ENCODE data around the gene C3orf18.
A peak's percentile ranks its signal among the peaks of the same experiment; 100 is the strongest.

The C3orf18 gene

GRCh38 chr3:50536471-50537180 lies 30.9 kb downstream of the C3orf18 start:
- Histone ChIP-seq H3K27ac (ENCODE audit: extremely low read depth, low read depth, low read length) (no peak overlapping the region), H3K9me3 (ENCODE audit: control insufficient read depth, insufficient read depth, low read depth, low read length) (no peaks in the 10 kb centered on the region), H3K36me3 (ENCODE audit: control insufficient read depth in 2 of 2, insufficient read depth in 1 of 2, low read length in 2 of 2) (no peaks in the 10 kb centered on the region), H3K4me3 (ENCODE audit: low read depth, low read length) (no peak overlapping the region), H3K4me1 (ENCODE audit: control insufficient read depth, insufficient read depth, low read length) (no peaks in the 10 kb centered on the region)
- ChIA-PET POLR2A (no interaction called here), CTCF (interaction anchor here (0.6 kb wide), 1 partner anchor 78 kb away, joined by 3 read pairs; no protein-coding TSS in a partner anchor)
- no peak for TF ChIP-seq ZFP37 (tag by site-specific recombination; IDR thresholded peaks at IDR 0.05)
- no peak for TF ChIP-seq TSHZ1 (tag by site-specific recombination; IDR thresholded peaks at IDR 0.05; ENCODE audit: borderline replicate concordance)
- no peak for TF ChIP-seq ZNF76 (tag by site-specific recombination; IDR thresholded peaks at IDR 0.05; ENCODE audit: borderline replicate concordance, low read depth)
- TF ChIP-seq GLI4 (tag by site-specific recombination; IDR thresholded peaks at IDR 0.05) = peak; percentile 45; the same call in 1 of the 2 replicates
- TF ChIP-seq ZNF10 (tag by site-specific recombination; IDR thresholded peaks at IDR 0.05) = no peak
- no peak for TF ChIP-seq ZNF785 (tag by site-specific recombination; IDR thresholded peaks at IDR 0.05)
- TF ChIP-seq ZNF350 (tag by site-specific recombination; IDR thresholded peaks at IDR 0.05) = no peak
- no peak for TF ChIP-seq SP3 (tag by site-specific recombination; IDR thresholded peaks at IDR 0.05)
- no peak for TF ChIP-seq ZNF645 (tag by site-specific recombination; IDR thresholded peaks at IDR 0.05)
- peak; percentile 98 for TF ChIP-seq ZFHX2 (tag by site-specific recombination; conservative IDR thresholded peaks at IDR 0.05)
- TF ChIP-seq YY2 (tag by site-specific recombination; IDR thresholded peaks at IDR 0.05) = no peak
- peak; percentile 96 for TF ChIP-seq EGR2 (tag by site-specific recombination; IDR thresholded peaks at IDR 0.05; ENCODE audit: low read depth)
- no peak for TF ChIP-seq ZNF555 (tag by site-specific recombination; conservative IDR thresholded peaks at IDR 0.05)
- no peak for TF ChIP-seq ZNF23 (tag by site-specific recombination; IDR thresholded peaks at IDR 0.05; ENCODE audit: borderline replicate concordance)

- POLR2A ChIA-PET = no interaction called here
- no peak overlapping the region for H3K27ac ChIP-seq (ENCODE audit: extremely low read depth, low read depth, low read length)
- no peaks in the 10 kb centered on the region for H3K4me1 ChIP-seq (ENCODE audit: control insufficient read depth, insufficient read depth, low read length)
- H3K9me3 ChIP-seq (ENCODE audit: control insufficient read depth, insufficient read depth, low read depth, low read length) = no peaks in the 10 kb centered on the region
- no peaks in the 10 kb centered on the region for H3K36me3 ChIP-seq (ENCODE audit: control insufficient read depth in 2 of 2, insufficient read depth in 1 of 2, low read length in 2 of 2)
- no peak overlapping the region for H3K4me3 ChIP-seq (ENCODE audit: low read depth, low read length)
- CTCF ChIA-PET = interaction anchor here (0.7 kb wide), 1 partner anchor 17 kb away, joined by 4 read pairs; no protein-coding TSS in a partner anchor
- TF ChIP-seq ZNF274 (IDR thresholded peaks at IDR 0.05; ENCODE audit: low read length) (no peak), ZNF274 (tag by site-specific recombination; IDR thresholded peaks at IDR 0.05; ENCODE audit: borderline replicate concordance) (no peak), ZIC2 (tag by site-specific recombination; IDR thresholded peaks at IDR 0.05) (0 out of 2 replicates have a peak, but pooled peaks have one; percentile 7), ZNF600 (tag by site-specific recombination; IDR thresholded peaks at IDR 0.05) (peak; percentile 86), ZBTB7A (tag by site-specific recombination; IDR thresholded peaks at IDR 0.05; ENCODE audit: low read depth) (no peak)
Measured at GRCh38 chr3:50534681-50535330, 32.7 kb downstream of the C3orf18 start.

Measured in HEK293 (cell line).